K562 (cell line): Measurements from ENCODE around the gene PIK3R2. TPM values are rescaled to one million over a fixed set of nuclear protein-coding genes. Genes with fewer than 3 reads are reported as not detected.

Source experiments
- BCOR ChIP-seq: fragments of 450-650 bp; IDR thresholded peaks from 2 replicates; pipeline ENCODE4 v1.6.1; 2016
- CBFA2T2 ChIP-seq: fragments of 450-650 bp; conservative IDR thresholded peaks from 2 replicates; pipeline ENCODE4 v1.6.1; 2017; ENCODE audit warnings: mild to moderate bottlenecking
- ELK1 ChIP-seq: sonication (generic); formaldehyde crosslinking; IDR thresholded peaks from 2 replicates; pipeline ENCODE4 v1.8.1; 2022; ENCODE audit warnings: missing genetic modification reagents
- FOXJ3 ChIP-seq: sonication (generic); formaldehyde crosslinking; IDR thresholded peaks from 2 replicates; pipeline ENCODE4 v1.4.0; 2020; ENCODE audit warnings: mild to moderate bottlenecking, missing genetic modification reagents
- HEY1 ChIP-seq: fragments of 250-450 bp; sonication (Bioruptor Pico); IDR thresholded peaks from 2 replicates; pipeline ENCODE4 v1.5.0; 2020; ENCODE audit warnings: mild to moderate bottlenecking, moderate library complexity, borderline replicate concordance
- HMG20B ChIP-seq: fragments of 250-450 bp; sonication (Bioruptor Pico); IDR thresholded peaks from 2 replicates; pipeline ENCODE4 v1.5.0; 2021; ENCODE audit warnings: mild to moderate bottlenecking
- IRF2 ChIP-seq: sonication (generic); formaldehyde crosslinking; IDR thresholded peaks from 2 replicates; pipeline ENCODE4 v1.8.1; 2022; ENCODE audit warnings: mild to moderate bottlenecking, missing genetic modification reagents
- KHSRP ChIP-seq: fragments of 450-650 bp; IDR thresholded peaks from 2 replicates; pipeline ENCODE4 v1.6.1; 2017
- L3MBTL2 ChIP-seq: fragments of 450-650 bp; IDR thresholded peaks from 2 replicates; pipeline ENCODE4 v1.6.1; 2016; ENCODE audit warnings: mild to moderate bottlenecking, moderate library complexity
- LCOR ChIP-seq: sonication (generic); formaldehyde crosslinking; IDR thresholded peaks from 2 replicates; pipeline ENCODE4 v1.8.0; 2022; ENCODE audit warnings: mild to moderate bottlenecking, missing genetic modification reagents
- MEF2A ChIP-seq: IDR thresholded peaks from 2 replicates; pipeline ENCODE4 v1.6.1; 2011; ENCODE audit warnings: low read depth, mild to moderate bottlenecking, low read length, moderate library complexity; ENCODE audit not compliant: control insufficient read depth
- MXI1 ChIP-seq: IDR thresholded peaks from 2 replicates; pipeline ENCODE4 v1.6.1; 2011; ENCODE audit warnings: low read depth, mild to moderate bottlenecking, improper control_type of control experiment, low read length
- NCOR1 ChIP-seq: fragments of 450-650 bp; IDR thresholded peaks from 2 replicates; pipeline ENCODE4 v1.6.1; 2016; ENCODE audit warnings: mild to moderate bottlenecking, moderate library complexity
- NR4A1 ChIP-seq, 2 experiments: fragments of 250-450 bp in 1 of 2; fragments of 450-650 bp in 1 of 2; sonication (Bioruptor Pico) in 1 of 2; IDR thresholded peaks; 2 replicates each; pipeline versions ENCODE4 v1.4.0 to v1.6.1; 2016 to 2020; ENCODE audit warnings: mild to moderate bottlenecking in 2 of 2, missing compliant biosample characterization in 1 of 2, missing genetic modification characterization in 1 of 2, moderate library complexity in 1 of 2
- PKNOX1 ChIP-seq: fragments of 450-650 bp; IDR thresholded peaks from 2 replicates; pipeline ENCODE4 v1.6.1; 2016
- RBM39 ChIP-seq: fragments of 200-400 bp; formaldehyde crosslinking; optimal IDR thresholded peaks from 2 replicates; pipeline ENCODE3; 2018; ENCODE audit warnings: low read depth, low read length
- SIN3A ChIP-seq, 2 experiments: fragments of 150-350 bp in 1 of 2; IDR thresholded peaks; 2 replicates each; pipeline ENCODE4 v1.6.1; 2011 to 2016; ENCODE audit warnings: borderline replicate concordance in 2 of 2, low read depth in 2 of 2, low read length in 2 of 2, mild to moderate bottlenecking in 2 of 2, moderate library complexity in 2 of 2; ENCODE audit not compliant: control insufficient read depth in 1 of 2
- SIN3B ChIP-seq: fragments of 450-650 bp; IDR thresholded peaks from 2 replicates; pipeline ENCODE4 v1.6.1; 2017; ENCODE audit warnings: low read depth, mild to moderate bottlenecking, moderate library complexity
- TFAM ChIP-seq: fragments of 250-450 bp; sonication (Bioruptor Pico); conservative IDR thresholded peaks from 2 replicates; pipeline ENCODE4 v1.5.0; 2021; ENCODE audit warnings: mild to moderate bottlenecking, moderate library complexity
- THAP12 ChIP-seq: fragments of 250-450 bp; sonication (Bioruptor Pico); IDR thresholded peaks from 2 replicates; pipeline ENCODE4 v1.9.0; 2021; ENCODE audit warnings: mild to moderate bottlenecking, inconsistent platforms
- YY1 ChIP-seq, 3 experiments: IDR thresholded peaks; 2 replicates each; pipeline ENCODE4 v1.6.1; 2011; ENCODE audit warnings: low read length in 2 of 3, mild to moderate bottlenecking in 2 of 3, moderate library complexity in 2 of 3, borderline replicate concordance in 1 of 3, control low read depth in 1 of 3, low read depth in 1 of 3; ENCODE audit not compliant: insufficient read depth in 3 of 3, insufficient replicate concordance in 2 of 3, control insufficient read depth in 1 of 3, insufficient read length in 1 of 3; ENCODE audit errors: extremely low read depth in 1 of 3
- ZNF124 ChIP-seq: sonication (generic); formaldehyde crosslinking; IDR thresholded peaks from 2 replicates; pipeline ENCODE4 v1.8.1; 2022; ENCODE audit warnings: missing genetic modification reagents
- ZNF511 ChIP-seq: sonication (generic); formaldehyde crosslinking; IDR thresholded peaks from 2 replicates; pipeline ENCODE4 v1.8.0; 2022; ENCODE audit warnings: mild to moderate bottlenecking, missing genetic modification reagents
- ZNF696 ChIP-seq: fragments of 250-450 bp; sonication (Bioruptor Pico); conservative IDR thresholded peaks from 2 replicates; pipeline ENCODE4 v1.4.0; 2020; ENCODE audit warnings: mild to moderate bottlenecking, moderate library complexity
- polyA plus RNA-seq, 8 experiments: library from polyadenylated mRNA; depleted of rRNA in 4 of 8; stranded (reverse) in 5 of 8; unstranded in 3 of 8; fragments of >200 nt; fragmentation: Nextera tagmentation in 2 of 8; fragmentation: Illumina TruSeq in 1 of 8; extraction: Ambion mirVana in 2 of 8; extraction: Trizol in 1 of 8; gene quantifications; 2 replicates each; pipeline versions ENCODE4 v1.2.1 to v1.2.3, GENCODE V29; 2011 to 2014; ENCODE audit warnings: inconsistent platforms in 1 of 8, missing spikeins in 1 of 8
- total RNA-seq, 7 experiments: library from RNA; depleted of rRNA in 6 of 7; stranded (reverse); fragments of >200 nt in 6 of 7; fragmentation: Illumina TruSeq in 2 of 7; extraction: Trizol in 2 of 7; gene quantifications; 2 replicates each; pipeline versions ENCODE4 v1.2.1 to v1.2.3, GENCODE V29; 2011 to 2021; ENCODE audit warnings: low replicate concordance in 1 of 7

Gene PIK3R2
- total and polyA plus RNA-seq, 9 of the 15 experiments (the other 6 are each of a cell fraction or from before 2014, with no cell fraction given): 0.39 to 37.9 (median 5.3) TPM

- TF ChIP-seq THAP12 (CRISPR knock-in tag) (no peak), LCOR (CRISPR knock-in tag) (no peak), CBFA2T2 (no peak), SIN3B (no peak; the same call in 1 of the 2 replicates), KHSRP (no peak), ELK1 (CRISPR knock-in tag) (no peak), MEF2A (no peak), HMG20B (CRISPR knock-in tag) (no peak), ZNF696 (CRISPR knock-in tag) (no peak), NR4A1 (CRISPR knock-in tag; IDR thresholded peaks at IDR 0.05) (no peak), NR4A1 (tag; IDR thresholded peaks at IDR 0.05) (no peak), FOXJ3 (CRISPR knock-in tag) (no peak), NCOR1 (no peak; the same call in 1 of the 2 replicates), SIN3A (IDR thresholded peaks at IDR 0.05; ENCODE audit: borderline replicate concordance in 2 of 2, control insufficient read depth in 1 of 2, low read depth in 2 of 2, low read length in 2 of 2) (0 out of 4 replicates have a peak, but pooled peaks of 1 of the 2 experiments have one; percentile 25), RBM39 (no peak), L3MBTL2 (peak; percentile 97), MXI1 (no peak; the same call in 1 of the 2 replicates), PKNOX1 (peak; percentile 58; the same call in 1 of the 2 replicates), IRF2 (no peak), HEY1 (CRISPR knock-in tag) (no peak), ZNF511 (peak; percentile 79; the same call in 1 of the 2 replicates), YY1 (IDR thresholded peaks at IDR 0.05; ENCODE audit: borderline replicate concordance in 1 of 3, control insufficient read depth in 1 of 3, extremely low read depth in 1 of 3, insufficient read depth in 3 of 3, insufficient read length in 1 of 3, insufficient replicate concordance in 2 of 3, low read depth in 1 of 3, low read length in 2 of 3) (no peak), ZNF124 (CRISPR knock-in tag) (no peak), BCOR (0 out of 2 replicates have a peak, but pooled peaks have one; percentile 6), TFAM (CRISPR knock-in tag) (no peak)
These were observed 49.9 kb downstream of the PIK3R2 start (continued) for GRCh38 chr19:18202778-18203407.
